GM23248 (cell line): Measurements from ENCODE around the gene UNC93B1.

ENCODE experiments used
- EZH2 ChIP-seq: fragments of 200-600 bp; sonication (generic); IDR thresholded peaks from 2 replicates; pipeline ENCODE4 v1.6.1; 2018; ENCODE audit warnings: antibody characterized with exemption, mild to moderate bottlenecking; ENCODE audit not compliant: insufficient read depth, poor library complexity, severe bottlenecking
- EZH2phosphoT487 ChIP-seq: fragments of 200-600 bp; sonication (generic); IDR thresholded peaks from 2 replicates; pipeline ENCODE4 v1.6.1; 2018; ENCODE audit warnings: antibody characterized with exemption, moderate library complexity, mild to moderate bottlenecking, low read depth; ENCODE audit not compliant: insufficient read depth

GRCh38 chr11:68027667-68028066 is 23.8 kb upstream of the UNC93B1 start:
- TF ChIP-seq EZH2 (no peak), EZH2phosphoT487 (no peak)
